ENCODE results near the gene MCC.

GRCh38 chr5:113378514-113378913, 109.7 kb downstream of the MCC start:
- TF ChIP-seq CTCF (IDR thresholded peaks at IDR 0.05), result no peak
- no peak for TF ChIP-seq ZFX (IDR thresholded peaks at IDR 0.05; ENCODE audit: borderline replicate concordance)
